GM23248 (cell line): Measurements from ENCODE around the gene KIRREL2. TPM values are rescaled to one million over a fixed set of nuclear protein-coding genes. Genes with fewer than 3 reads are reported as not detected.

Experiments
- DNase-seq: peaks from one replicate; pipeline ENCODE4 v3.0.0-alpha.2; 2015
- H2AFZ ChIP-seq: fragments of 200-600 bp; sonication (generic); 2 replicates; pipeline ENCODE4 v1.6.1; 2016; ENCODE audit warnings: antibody characterized with exemption
- H3F3A ChIP-seq: fragments of 200-600 bp; sonication (generic); 2 replicates; pipeline ENCODE4 v1.6.1; 2016; ENCODE audit warnings: mild to moderate bottlenecking, antibody characterized with exemption, mixed run types; ENCODE audit not compliant: insufficient read depth
- H3K27ac ChIP-seq: fragments of 200-600 bp; sonication (generic); 2 replicates; pipeline ENCODE4 v1.5.1; 2016; ENCODE audit warnings: mild to moderate bottlenecking
- H3K27me3 ChIP-seq: fragments of 200-600 bp; sonication (generic); replicated peaks from 2 replicates; pipeline ENCODE4 v1.6.1; 2016; ENCODE audit warnings: mild to moderate bottlenecking; ENCODE audit not compliant: insufficient read depth
- H3K36me3 ChIP-seq: fragments of 200-600 bp; sonication (generic); 2 replicates; pipeline ENCODE4 v1.6.1; 2016; ENCODE audit warnings: low read depth, mild to moderate bottlenecking
- H3K4me1 ChIP-seq: fragments of 200-600 bp; sonication (generic); 2 replicates; pipeline ENCODE4 v1.6.1; 2016; ENCODE audit warnings: mild to moderate bottlenecking; ENCODE audit not compliant: insufficient read depth
- H3K4me2 ChIP-seq: fragments of 200-600 bp; sonication (generic); one replicate; pipeline ENCODE4 v1.6.1; 2016; ENCODE audit warnings: mild to moderate bottlenecking; ENCODE audit not compliant: unreplicated experiment
- H3K4me3 ChIP-seq: fragments of 200-600 bp; sonication (generic); 2 replicates; pipeline ENCODE4 v1.5.1; 2016; ENCODE audit warnings: mild to moderate bottlenecking
- H3K79me2 ChIP-seq: fragments of 200-600 bp; sonication (generic); 2 replicates; pipeline ENCODE4 v1.6.1; 2016; ENCODE audit warnings: mild to moderate bottlenecking; ENCODE audit not compliant: insufficient read depth
- H3K9ac ChIP-seq: fragments of 200-600 bp; sonication (generic); 2 replicates; pipeline ENCODE4 v1.6.1; 2016; ENCODE audit warnings: mild to moderate bottlenecking
- H3K9me2 ChIP-seq: fragments of 200-600 bp; sonication (generic); 2 replicates; pipeline ENCODE4 v1.6.1; 2016; ENCODE audit warnings: mixed run types, mild to moderate bottlenecking, moderate library complexity; ENCODE audit not compliant: insufficient read depth
- H3K9me3 ChIP-seq: fragments of 200-600 bp; sonication (generic); one replicate; pipeline ENCODE4 v1.6.1; 2017; ENCODE audit warnings: low read depth
- H4K20me1 ChIP-seq: fragments of 200-600 bp; sonication (generic); 2 replicates; pipeline ENCODE4 v1.6.0; 2016; ENCODE audit not compliant: insufficient read depth
- EZH2 ChIP-seq: fragments of 200-600 bp; sonication (generic); IDR thresholded peaks from 2 replicates; pipeline ENCODE4 v1.6.1; 2018; ENCODE audit warnings: antibody characterized with exemption, mild to moderate bottlenecking; ENCODE audit not compliant: insufficient read depth, poor library complexity, severe bottlenecking
- EZH2phosphoT487 ChIP-seq: fragments of 200-600 bp; sonication (generic); IDR thresholded peaks from 2 replicates; pipeline ENCODE4 v1.6.1; 2018; ENCODE audit warnings: antibody characterized with exemption, moderate library complexity, mild to moderate bottlenecking, low read depth; ENCODE audit not compliant: insufficient read depth
- WGBS, 2 experiments: methylation state at CpG; one replicate each; pipeline ENCODE4 v1.1.6; 2015 to 2017; ENCODE audit warnings: low lambda C conversion rate in 2 of 2, low coverage in 1 of 2; ENCODE audit errors: missing lambda C conversion rate in 2 of 2; 5-methylcytosine and 5-hydroxymethylcytosine counted together
- in situ Hi-C: fragments of 300-500 bp; cut with MboI; formaldehyde crosslinking; loops from 2 replicates; pipeline ENCODE4 v1.15.0; 2020
- polyA plus RNA-seq: library from polyadenylated mRNA; unstranded; fragments of >200 nt; fragmentation: Nextera tagmentation; extraction: Ambion mirVana; gene quantifications from 2 replicates; pipeline ENCODE4 v1.2.1, GENCODE V29; 2016
- total RNA-seq: library from RNA; depleted of rRNA; stranded (reverse); fragments of >200 nt; shearing (Covaris generic); gene quantifications from 2 replicates; pipeline ENCODE4 v1.2.3, GENCODE V29; 2014

Gene KIRREL2
- total and polyA plus RNA-seq, 2 experiments from 2014 or later: not detected

- Histone ChIP-seq H2AFZ (no peak overlapping the region), H3F3A (peaks cover 11% of the 10 kb centered on the region; the same call in 1 of the 2 replicates), H3K9ac (no peak overlapping the region), H3K79me2 (no peaks in the 10 kb centered on the region), H3K36me3 (peaks cover 13% of the 10 kb centered on the region), H3K4me3 (no peak overlapping the region), H3K4me2 (no peak overlapping the region), H3K4me1 (no peaks in the 10 kb centered on the region), H3K27ac (no peak overlapping the region), H3K9me2 (no peaks in the 10 kb centered on the region), H3K27me3 (no peaks in the 10 kb centered on the region), H4K20me1 (no peaks in the 10 kb centered on the region), H3K9me3 (no peaks in the 10 kb centered on the region)
- DNase-seq: no peak
- TF ChIP-seq EZH2 (no peak), EZH2phosphoT487 (no peak)
- in situ Hi-C loops: no loop called here
- WGBS, 2 experiments: 90 to 94% methylated on average over 7 of the region's 8 CpGs
Measured at GRCh38 chr19:35885904-35886303, 29.2 kb downstream of the KIRREL2 start.

GRCh38 chr19:35887197-35887596 is 30.5 kb downstream of the KIRREL2 start:
- Histone ChIP-seq H3K9ac (no peak overlapping the region), H3K4me2 (no peak overlapping the region), H3K4me1 (no peaks in the 10 kb centered on the region), H3K36me3 (peaks cover 18% of the 10 kb centered on the region), H2AFZ (no peak overlapping the region), H3K27ac (no peak overlapping the region), H3K4me3 (no peak overlapping the region), H3F3A (peaks cover 11% of the 10 kb centered on the region; the same call in 1 of the 2 replicates), H4K20me1 (no peaks in the 10 kb centered on the region), H3K9me2 (no peaks in the 10 kb centered on the region), H3K27me3 (no peaks in the 10 kb centered on the region), H3K79me2 (no peaks in the 10 kb centered on the region), H3K9me3 (no peaks in the 10 kb centered on the region)
- in situ Hi-C loops: no loop called here
- no peak for TF ChIP-seq EZH2phosphoT487
- no peak for TF ChIP-seq EZH2
- WGBS, 2 experiments: 93 to 97% methylated on average over 5 of the region's 5 CpGs
- DNase-seq: no peak

- no peak for DNase-seq
- WGBS, 2 experiments: 90% methylated on average over 9 of the region's 9 CpGs
- Histone ChIP-seq H4K20me1 (no peaks in the 10 kb centered on the region), H2AFZ (no peak overlapping the region), H3K27me3 (no peaks in the 10 kb centered on the region), H3F3A (peaks cover 6% of the 10 kb centered on the region; the same call in 1 of the 2 replicates), H3K4me2 (no peak overlapping the region), H3K9me3 (no peaks in the 10 kb centered on the region), H3K4me3 (no peak overlapping the region), H3K79me2 (no peaks in the 10 kb centered on the region), H3K9ac (no peak overlapping the region), H3K36me3 (peaks cover 28% of the 10 kb centered on the region), H3K9me2 (no peaks in the 10 kb centered on the region), H3K4me1 (no peaks in the 10 kb centered on the region), H3K27ac (no peak overlapping the region)
- in situ Hi-C loops: no loop called here
- TF ChIP-seq EZH2 (no peak), EZH2phosphoT487 (no peak)
Measured at GRCh38 chr19:35888398-35888797, 31.7 kb downstream of the KIRREL2 start.

GRCh38 chr19:35889370-35890112 is 32.8 kb downstream of the KIRREL2 start:
- Histone ChIP-seq H2AFZ (no peak overlapping the region), H3K4me2 (no peak overlapping the region), H3K27me3 (no peaks in the 10 kb centered on the region), H3F3A (peaks cover 10% of the 10 kb centered on the region; the same call in 1 of the 2 replicates), H3K36me3 (peaks cover 40% of the 10 kb centered on the region), H3K79me2 (no peaks in the 10 kb centered on the region), H3K27ac (no peak overlapping the region), H3K9me2 (no peaks in the 10 kb centered on the region), H4K20me1 (no peaks in the 10 kb centered on the region), H3K9me3 (no peaks in the 10 kb centered on the region), H3K9ac (no peak overlapping the region), H3K4me3 (no peak overlapping the region), H3K4me1 (no peaks in the 10 kb centered on the region)
- 91% methylated on average over 17 to 18 of the region's 18 CpGs for WGBS, 2 experiments
- no peak for DNase-seq
- in situ Hi-C loops: no loop called here
- TF ChIP-seq EZH2phosphoT487: no peak
- TF ChIP-seq EZH2: no peak
